Hepatocyte (in vitro differentiated cells): ENCODE data around the gene SLC6A7.

Source experiments
- EZH2phosphoT487 ChIP-seq: fragments of 200-600 bp; sonication (generic); IDR thresholded peaks from one replicate; pipeline ENCODE4 v1.6.1; 2018; ENCODE audit warnings: antibody characterized with exemption, mild to moderate bottlenecking, low read depth, moderate library complexity; ENCODE audit not compliant: unreplicated experiment, severe bottlenecking
- TF ChIP-seq, protein P1 (sequence below): fragments of 200-600 bp; sonication (generic); IDR thresholded peaks from 2 replicates; pipeline ENCODE4 v1.5.1; 2016; ENCODE audit warnings: antibody characterized with exemption, mild to moderate bottlenecking; ENCODE audit not compliant: poor library complexity

DNA sequence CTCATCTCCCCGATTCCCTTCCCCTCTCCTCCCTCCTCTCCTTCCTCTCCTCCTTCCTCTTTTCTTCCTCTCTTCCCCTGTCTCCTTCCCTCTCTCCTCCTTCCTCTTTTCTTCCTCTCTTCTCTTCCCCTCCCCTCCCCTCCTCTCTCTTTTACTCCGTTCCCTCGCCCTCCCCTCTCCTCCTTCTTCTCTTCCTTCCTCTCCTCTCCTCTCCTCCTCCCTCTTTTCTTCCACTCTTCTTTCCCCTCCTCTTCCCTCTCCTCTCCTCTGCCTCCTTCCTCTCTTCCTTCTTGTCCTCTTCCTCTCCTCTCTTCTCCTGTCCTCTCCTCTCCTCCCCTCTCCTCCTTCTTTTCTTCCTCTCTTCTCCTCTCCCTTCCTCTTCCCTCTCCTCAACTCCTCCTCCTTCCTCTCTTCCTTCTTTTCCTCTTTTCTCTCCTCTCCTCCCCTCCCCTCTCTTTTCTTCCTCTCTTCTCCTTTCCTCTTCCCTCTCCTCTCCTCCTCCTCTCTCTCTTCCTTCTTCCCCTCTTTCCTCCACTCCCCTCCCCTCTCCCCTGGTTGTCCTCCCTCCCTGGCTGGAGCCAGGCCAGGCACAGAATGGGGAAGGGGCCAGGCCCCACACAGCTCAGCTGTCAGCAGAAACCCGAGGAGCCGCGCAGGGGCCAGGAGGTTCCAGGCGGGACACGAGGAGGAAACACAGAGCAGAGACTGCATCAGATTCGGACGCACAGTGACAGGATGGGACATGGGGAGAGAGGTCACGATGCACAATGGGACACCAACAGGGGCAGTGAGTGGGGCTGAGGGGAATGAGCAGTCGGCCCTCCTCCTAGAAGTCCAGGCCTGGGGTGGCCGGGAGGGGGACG is 51.7 kb downstream of the SLC6A7 start:
- TF ChIP-seq, protein P1, sequence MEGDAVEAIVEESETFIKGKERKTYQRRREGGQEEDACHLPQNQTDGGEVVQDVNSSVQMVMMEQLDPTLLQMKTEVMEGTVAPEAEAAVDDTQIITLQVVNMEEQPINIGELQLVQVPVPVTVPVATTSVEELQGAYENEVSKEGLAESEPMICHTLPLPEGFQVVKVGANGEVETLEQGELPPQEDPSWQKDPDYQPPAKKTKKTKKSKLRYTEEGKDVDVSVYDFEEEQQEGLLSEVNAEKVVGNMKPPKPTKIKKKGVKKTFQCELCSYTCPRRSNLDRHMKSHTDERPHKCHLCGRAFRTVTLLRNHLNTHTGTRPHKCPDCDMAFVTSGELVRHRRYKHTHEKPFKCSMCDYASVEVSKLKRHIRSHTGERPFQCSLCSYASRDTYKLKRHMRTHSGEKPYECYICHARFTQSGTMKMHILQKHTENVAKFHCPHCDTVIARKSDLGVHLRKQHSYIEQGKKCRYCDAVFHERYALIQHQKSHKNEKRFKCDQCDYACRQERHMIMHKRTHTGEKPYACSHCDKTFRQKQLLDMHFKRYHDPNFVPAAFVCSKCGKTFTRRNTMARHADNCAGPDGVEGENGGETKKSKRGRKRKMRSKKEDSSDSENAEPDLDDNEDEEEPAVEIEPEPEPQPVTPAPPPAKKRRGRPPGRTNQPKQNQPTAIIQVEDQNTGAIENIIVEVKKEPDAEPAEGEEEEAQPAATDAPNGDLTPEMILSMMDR: no peak
- TF ChIP-seq EZH2phosphoT487: no peak
